Smooth muscle cell of the brain vasculature (primary cell): ENCODE data around the gene OCEL1.

Experiments
- DNase-seq: peaks from one replicate; pipeline ENCODE4 v3.0.0-alpha.2; 2012; ENCODE audit warnings: low read depth, low spot score

The OCEL1 gene

GRCh38 chr19:17237747-17238706, 12.0 kb downstream of the OCEL1 start:
- no peak for DNase-seq

GRCh38 chr19:17240062-17240752, 14.2 kb downstream of the OCEL1 start:
- DNase-seq, result no peak

- no peak for DNase-seq
Observed at GRCh38 chr19:17240826-17241399, 14.9 kb downstream of the OCEL1 start.

- no peak for DNase-seq
Observed at GRCh38 chr19:17242431-17243208, 16.6 kb downstream of the OCEL1 start.

- no peak for DNase-seq
Observed at GRCh38 chr19:17243211-17243829, 17.3 kb downstream of the OCEL1 start.

- DNase-seq, result no peak
Observed at GRCh38 chr19:17243830-17244617, 18.0 kb downstream of the OCEL1 start.

- no peak for DNase-seq
Observed at GRCh38 chr19:17244618-17245534, 18.9 kb downstream of the OCEL1 start.

- DNase-seq, result no peak
Observed at GRCh38 chr19:17245535-17245984, 19.5 kb downstream of the OCEL1 start, which contains the start of gene NR2F6. Gene NR2F6 (minus strand): TSS chr19:17245919. CDS start chr19:17245220, 699 bp downstream.

GRCh38 chr19:17246681-17247425, 20.8 kb downstream of the OCEL1 start:
- no peak for DNase-seq

GRCh38 chr19:17248011-17248776, 22.2 kb downstream of the OCEL1 start:
- DNase-seq, result no peak

GRCh38 chr19:17249887-17250548, 24.0 kb downstream of the OCEL1 start:
- no peak for DNase-seq

- DNase-seq, result no peak
Observed at GRCh38 chr19:17254636-17255035, 28.6 kb downstream of the OCEL1 start.

GRCh38 chr19:17255150-17255621, 29.2 kb downstream of the OCEL1 start:
- DNase-seq, result no peak

- DNase-seq, result no peak
Observed at GRCh38 chr19:17256130-17256529, 30.1 kb downstream of the OCEL1 start.

- DNase-seq, result no peak
Observed at GRCh38 chr19:17259118-17259780, 33.2 kb downstream of the OCEL1 start.

- no peak for DNase-seq
Observed at GRCh38 chr19:17259934-17260333, 33.9 kb downstream of the OCEL1 start.
